HG03521 (cell line): Measurements from ENCODE around the gene TMIE.
"Not testable (repeated sequence)": the region's sequence is repeated elsewhere in the genome, so short reads cannot be mapped to it uniquely, and the experiment has no call there.

Experiments used
- ATAC-seq: cut with Tn5 transposase; IDR thresholded peaks from one replicate; pipeline ENCODE4 v1.9.1; 2021; ENCODE audit warnings: mild to moderate bottlenecking, moderate library complexity; ENCODE audit not compliant: unreplicated experiment

Gene TMIE

DNA sequence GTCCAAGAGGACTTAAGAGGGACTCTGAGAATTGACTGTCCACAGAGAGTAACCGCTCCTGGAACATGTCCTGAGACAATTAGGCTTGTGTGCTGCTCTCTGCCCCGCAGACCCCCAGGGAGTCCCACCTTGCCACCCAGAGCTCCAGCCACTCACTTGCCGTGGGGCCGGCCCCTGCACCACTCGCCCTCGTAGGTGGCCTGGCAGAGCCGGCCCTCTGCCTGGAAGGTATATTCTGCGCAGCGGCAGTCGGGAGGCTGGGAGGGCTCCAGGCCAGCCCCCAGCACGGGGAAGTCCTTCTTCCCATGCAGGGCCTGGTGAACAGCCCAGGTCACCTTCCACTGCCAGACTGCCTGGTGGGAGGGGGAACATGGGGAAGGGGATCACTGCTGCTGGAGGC is 18.2 kb upstream of the TMIE start:
- no peak for ATAC-seq

DNA sequence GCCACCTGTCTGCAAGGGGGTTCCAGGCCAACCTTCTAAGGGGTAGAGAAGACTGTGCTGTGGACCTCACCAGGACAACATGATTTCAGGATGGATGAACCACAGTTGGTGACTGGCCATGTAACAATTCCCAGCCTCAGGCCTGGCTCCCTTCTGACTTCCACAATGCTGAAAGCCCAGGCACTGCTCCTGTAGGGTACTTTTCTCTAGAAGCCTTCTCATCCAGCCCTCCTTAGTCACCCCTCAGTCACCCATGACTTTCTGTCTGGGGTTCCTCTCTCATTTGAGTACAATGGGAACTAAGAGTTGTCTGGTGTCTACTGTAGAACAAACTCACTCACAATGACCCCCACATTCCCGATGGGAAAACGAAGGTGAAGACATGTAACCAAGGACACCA is 16.3 kb upstream of the TMIE start:
- no peak for ATAC-seq

DNA sequence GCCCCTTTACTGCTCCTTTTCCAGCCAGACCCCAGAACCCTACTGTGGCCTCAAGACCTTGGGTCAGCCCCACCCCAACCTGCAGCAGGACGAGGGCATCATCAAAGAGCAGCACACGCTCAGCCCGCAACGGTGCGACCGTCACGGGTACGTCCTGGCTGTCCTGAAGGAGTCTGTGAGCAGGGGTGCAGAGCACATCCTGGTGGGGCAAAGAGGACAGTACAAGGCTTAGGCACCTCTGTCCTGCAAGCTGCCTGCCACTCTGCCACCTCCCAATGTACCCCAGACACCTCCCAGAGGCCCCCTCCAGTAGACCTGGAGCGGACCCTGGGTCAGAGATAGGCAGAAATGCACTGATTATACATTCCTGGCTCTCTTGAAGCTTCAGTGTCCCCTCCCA is 15.7 kb upstream of the TMIE start:
- no peak for ATAC-seq

DNA sequence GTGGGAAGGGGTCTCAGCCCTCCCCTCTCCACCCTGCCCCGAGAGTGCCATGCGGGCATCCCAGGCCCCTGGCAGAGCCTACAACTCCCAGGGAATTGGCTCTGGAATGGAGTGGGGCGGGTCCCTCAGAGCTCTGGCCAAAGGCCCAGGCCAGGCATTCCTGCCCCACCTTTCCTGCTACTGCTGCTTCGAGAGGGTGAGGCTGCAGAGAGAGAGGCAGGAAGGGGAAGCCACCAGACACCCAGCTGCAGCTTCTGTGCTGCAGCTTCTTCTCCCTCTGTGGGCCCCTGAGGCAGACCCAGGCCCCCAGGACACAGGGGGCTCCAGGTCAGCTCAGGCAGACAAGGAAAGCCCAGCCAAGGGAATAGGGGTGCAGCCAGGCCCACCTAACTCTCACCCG is 10.4 kb upstream of the TMIE start:
- ATAC-seq = no peak

DNA sequence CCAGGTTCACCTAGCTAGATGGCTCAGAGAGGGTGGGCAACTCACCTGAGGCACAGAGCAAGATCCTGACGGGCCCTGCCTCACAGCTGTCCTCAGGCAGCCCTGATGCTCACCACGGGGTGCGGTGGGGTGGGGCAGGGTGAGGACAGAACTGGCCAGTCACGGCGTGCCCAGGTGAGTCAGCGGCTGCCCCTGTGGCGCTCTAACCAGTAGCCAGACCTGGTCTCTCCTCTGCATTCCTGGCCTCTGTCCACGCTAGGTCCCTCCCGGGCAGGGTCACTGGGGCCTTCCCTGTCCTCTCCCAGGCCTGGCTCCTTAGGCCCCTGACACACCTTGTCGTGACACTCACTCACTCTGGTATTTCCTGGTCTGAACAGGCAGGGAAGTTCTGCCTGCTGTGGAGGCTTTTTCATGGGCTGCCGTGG is 8.6 kb upstream of the TMIE start:
- no peak for ATAC-seq

DNA sequence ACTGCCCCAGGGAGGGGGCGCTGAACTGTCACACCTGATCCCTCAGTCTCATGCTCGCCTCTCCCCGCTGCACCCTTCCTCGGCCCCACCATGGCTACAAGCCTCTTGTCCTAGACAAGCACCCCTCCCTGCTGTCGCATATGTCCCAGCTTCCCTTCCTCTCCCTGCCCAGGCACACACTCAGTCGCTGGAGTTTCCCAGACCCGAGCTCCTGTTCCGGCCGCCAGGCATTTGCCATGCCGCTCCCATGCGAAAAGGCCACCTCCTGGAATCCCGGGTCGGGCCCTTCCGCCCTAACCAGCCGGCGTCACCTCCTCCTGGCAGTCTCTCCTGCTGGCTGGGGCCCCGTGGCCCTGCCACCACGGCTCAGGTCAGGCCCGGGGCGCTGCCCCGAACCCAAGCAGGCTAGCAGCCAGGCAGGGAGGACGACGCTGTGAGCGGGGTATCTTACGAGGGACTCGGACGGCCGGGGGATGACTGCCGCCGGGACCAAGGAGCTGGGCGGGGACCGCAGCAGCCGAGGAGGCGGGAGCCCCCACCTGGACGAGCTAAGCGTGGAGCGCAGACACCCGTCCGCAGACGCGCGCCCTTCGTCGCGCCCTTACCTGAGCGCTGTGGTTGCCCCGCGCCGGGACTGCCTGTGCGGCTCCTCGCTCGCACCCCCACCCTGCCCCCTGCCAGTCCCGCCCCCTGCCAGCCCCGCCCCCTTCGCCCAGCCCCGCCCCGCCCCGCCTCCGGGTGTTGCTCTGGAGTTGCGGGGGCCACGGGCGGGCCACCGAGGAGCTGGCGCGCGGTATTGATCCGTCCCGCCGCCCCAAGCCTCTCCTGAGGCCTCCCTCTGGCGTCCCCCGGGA is 7.9 kb upstream of the TMIE start, which contains the start of gene ALS2CL:
Gene ALS2CL, minus strand, starts transcription at position 642 of the 854 bp plus-strand sequence. CDS start 4,239 bp downstream, outside the sequence.
- no peak for ATAC-seq

DNA sequence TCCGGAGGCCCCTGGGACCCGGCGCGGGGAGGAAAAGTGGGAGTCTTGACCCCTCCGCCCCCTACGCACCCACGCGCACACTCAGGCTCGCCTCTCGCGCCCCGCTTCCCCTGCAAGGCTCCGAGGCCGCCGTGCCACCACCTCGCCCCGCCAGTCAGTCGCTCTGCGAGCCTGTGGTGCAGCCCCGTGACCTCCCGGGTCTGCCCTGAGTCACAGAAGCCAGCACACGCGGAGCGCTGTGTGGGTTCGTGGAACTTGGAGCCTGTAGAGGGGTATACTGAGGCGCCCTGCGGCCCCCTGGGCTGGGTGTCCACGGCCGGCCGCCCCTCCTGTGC is 7.3 kb upstream of the TMIE start:
- no peak for ATAC-seq

DNA sequence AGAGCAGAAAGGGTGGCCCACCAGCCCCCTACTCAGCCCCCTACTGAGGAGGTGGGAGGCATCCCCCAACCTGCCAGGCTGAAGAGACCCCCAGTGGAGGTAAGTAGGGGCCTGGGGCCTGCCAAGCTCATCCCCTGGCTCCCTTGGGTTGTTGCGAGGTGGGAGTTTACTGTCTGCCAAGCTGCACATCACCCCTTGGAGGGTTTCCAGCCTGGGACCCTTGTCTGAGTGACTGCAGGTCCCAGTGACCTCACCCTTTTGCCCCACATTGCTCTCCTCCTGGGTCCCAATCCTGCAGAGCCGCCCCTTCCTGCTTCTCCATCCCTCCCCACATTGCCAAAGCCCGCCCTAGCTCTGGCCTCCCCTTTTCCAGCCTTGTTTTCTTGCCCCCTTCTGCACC is 6.7 kb upstream of the TMIE start:
- ATAC-seq = no peak

DNA sequence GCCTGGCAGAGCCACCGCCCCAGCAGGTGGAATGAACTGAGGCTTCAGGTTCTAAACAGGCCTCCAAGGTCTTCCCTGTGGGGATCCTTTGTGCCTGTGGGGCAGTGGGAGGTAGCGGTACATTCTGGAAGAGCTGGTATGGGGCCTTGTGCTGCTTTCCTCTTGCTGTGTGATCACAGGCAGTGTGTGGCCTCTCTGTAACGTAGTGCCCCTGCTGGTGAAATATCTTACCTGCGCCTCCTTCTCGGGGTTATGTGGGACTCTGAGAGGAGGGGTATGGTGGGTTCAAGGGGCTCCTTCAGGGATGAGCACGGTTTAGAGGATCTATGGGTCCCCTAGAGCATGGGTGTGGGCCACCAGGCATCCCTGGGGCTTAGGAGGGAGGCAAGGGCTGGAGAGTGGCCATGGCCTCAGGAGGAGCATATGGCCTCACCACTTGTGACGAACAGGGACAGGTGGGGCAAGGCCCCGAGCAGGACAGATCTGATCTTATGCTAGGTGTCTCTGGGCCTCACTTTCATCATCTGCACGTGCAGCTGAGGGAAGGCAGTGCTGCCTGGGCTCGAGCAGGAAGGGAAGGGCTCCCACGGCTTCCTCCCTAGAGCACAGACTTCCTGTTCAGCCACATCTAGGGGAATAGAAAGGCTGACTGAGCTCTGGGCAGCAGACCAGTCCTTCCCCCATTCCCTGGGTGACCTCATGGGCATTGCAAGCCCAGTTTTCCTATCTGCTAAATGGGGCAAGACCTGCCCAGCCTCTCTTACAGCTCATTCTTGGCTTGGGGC is 5.8 kb upstream of the TMIE start:
- ATAC-seq = no peak

DNA sequence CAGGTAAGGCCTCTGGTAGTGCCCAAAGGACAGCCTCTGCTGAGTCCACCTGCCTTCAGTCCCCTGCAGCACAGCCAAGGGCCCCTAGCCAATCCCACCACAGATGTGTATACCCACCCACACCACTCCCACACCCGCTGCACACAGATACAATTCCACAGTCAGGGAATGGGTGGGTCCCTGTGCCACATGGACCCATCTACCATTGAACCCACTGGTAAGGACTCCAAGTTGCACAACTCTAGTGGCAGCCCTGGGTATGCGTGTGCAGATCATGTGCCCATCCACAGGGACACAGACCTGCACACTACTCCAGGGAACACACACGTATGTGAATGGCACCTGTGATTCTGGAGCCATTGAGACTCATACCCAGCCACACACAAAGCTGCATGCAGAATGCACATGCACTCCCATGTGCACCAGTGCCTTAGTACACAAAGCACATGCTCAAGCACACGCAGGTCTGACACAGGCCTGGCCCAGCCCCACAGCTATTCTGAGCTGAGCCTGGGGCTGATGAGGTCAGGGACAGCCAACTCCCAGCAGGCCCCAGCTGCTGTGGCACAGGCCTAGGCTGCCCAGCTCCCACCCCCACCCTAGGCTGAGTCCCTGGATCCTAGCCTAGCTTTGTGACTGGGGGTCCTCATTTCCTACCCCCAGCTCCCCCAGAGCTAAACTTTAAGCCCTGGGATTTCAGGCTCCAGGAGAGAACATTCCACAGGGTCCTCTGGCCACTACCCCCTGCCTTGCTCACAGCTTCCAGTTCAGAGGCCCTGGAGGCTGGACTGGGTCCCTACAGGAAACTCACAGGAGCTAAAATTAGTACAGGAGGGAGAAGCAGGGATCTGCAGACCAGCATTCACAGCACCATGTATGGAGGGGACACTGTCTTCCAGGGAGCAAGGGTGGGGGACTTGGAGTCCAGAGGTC is 5.0 kb upstream of the TMIE start:
- no peak for ATAC-seq

DNA sequence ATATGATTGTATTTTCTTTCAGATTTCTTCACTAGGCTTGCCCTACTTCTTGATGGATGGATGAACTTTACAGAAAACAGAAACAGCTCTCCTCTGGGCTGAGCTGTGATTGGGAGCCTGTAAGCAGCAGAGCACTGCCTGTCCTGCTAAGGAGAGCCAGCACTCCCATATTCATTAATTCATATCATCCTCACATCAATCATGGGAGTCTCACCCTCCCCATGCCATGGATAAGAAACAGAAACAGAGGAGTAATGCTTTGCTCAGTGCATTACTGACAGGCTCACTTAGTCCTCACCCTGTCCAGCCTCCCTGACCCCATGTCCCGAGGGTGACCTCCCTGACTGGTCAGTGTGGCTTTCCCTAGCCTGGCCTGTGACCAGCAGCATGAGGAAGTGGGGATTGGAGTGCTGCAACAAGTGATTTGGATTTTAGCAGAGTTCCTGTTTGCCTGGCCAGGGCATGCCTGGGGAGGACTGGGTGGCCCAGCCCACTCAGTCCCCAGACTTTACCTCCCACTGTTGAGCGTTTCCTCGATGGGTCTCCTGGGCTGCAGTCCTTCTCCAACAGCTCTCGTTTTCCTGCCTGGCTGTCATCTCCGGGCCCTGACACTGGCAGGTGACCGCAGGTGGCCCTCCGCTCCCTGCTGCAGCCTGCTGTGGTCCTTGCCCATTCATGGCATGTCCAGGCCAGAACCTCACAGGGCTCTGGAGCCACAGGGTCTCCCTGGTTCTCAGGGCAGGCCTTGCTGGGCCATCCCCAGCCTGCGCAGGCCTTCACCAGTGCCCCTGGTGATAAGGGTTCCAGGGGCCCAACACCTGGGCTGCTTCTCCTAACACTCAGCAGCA is 1.3 kb upstream of the TMIE start:
- no peak for ATAC-seq

DNA sequence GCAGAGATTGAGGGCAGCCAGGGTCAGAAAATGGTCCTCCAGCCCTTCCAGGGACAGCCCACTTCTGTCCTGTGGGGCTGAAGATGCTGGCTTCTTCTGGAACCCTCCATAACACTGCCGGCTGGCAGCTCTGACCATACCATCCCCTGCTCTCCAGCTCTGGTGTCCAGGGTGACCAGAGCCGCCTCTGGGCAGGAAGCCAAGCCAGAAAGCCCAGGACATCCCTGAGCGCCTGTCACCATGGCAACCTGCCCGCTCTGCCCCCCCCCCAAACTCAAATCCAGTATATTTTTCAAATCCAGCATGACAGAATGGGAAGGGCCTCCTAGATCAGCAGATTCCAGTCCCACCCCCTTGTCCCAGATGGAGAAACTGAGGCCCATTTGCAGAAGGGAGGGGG is 420 bp upstream of the TMIE start:
- ATAC-seq = no peak

DNA sequence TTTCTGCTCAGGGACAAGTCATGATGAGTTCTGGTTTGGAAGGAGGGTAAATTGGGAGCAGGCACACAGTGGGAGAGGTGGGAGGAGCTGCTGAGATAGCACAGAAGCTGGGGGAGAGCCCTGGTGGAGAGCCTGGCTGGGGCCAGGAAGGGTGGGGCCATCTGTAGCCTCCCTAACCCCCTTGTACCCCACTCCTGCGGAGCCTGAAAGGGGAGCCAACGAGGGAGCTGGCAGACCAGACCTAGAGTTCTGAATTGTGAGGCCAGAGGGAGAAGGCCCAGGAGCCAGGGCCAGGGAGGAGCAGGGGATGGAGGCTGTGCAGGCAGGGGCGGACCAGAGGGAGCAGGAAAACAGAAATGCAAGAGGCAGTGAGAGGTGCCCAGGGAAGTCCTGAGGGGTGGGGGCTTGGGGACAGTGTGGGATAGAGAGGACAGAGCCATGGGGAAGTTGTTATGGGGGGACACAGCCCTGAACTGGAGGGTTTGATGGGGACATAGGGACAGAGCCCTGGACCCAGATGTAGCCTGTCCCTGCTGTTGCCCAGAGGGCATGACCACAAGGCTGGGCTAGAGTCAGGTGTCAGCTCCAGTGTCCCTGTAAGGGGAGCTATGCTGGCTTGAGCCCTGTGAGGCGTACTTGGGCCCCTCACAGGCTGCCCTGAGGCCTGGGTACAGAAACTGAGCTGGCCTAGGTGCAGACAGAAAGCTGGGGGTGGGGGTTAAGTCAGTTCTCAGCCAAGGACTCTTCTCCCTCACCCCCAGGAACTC is 1.2 kb downstream of the TMIE start:
- ATAC-seq = no peak

DNA sequence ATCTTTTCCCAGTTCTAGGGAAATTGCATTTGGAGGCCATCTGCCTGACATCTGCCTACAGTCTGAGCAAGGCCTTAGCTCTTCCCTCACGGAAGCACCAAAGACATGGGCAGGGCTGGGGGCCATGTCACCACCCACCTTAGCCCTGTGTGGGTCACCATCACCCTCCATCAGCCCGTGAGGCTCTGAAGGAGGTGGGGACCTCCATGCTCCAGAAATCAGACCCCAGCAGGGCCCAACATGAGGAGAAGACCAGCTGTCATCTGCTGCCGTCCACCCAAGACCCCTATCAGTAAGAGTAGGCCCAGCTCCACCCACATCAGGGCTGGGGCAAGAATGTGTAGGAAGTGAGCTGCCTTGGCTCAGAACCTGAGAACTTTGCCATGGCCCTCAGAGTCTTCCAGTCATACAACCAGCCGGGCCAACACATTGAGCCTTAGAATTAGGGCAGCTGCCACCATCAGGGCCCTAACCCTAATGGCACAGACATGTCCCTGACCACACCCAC is 1.9 kb downstream of the TMIE start:
- no peak for ATAC-seq

DNA sequence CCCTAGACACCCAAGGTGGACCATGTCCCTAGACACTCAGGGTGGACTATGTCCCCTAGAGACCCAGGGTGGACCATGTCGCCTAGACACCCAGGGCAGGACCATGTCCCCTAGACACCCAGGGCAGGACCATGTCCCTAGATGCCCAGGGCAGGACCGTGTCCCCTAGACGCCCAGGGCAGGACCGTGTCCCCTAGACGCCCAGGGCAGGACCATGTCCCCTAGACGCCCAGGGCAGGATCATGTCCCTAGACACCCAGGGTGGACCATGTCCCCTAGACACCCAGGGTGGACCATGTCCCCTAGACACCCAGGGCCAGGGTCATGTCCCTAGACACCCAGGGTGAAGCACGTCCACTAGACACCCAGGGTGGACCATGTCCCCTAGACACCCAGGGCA is 3.2 kb downstream of the TMIE start:
- ATAC-seq = not testable (repeated sequence)

DNA sequence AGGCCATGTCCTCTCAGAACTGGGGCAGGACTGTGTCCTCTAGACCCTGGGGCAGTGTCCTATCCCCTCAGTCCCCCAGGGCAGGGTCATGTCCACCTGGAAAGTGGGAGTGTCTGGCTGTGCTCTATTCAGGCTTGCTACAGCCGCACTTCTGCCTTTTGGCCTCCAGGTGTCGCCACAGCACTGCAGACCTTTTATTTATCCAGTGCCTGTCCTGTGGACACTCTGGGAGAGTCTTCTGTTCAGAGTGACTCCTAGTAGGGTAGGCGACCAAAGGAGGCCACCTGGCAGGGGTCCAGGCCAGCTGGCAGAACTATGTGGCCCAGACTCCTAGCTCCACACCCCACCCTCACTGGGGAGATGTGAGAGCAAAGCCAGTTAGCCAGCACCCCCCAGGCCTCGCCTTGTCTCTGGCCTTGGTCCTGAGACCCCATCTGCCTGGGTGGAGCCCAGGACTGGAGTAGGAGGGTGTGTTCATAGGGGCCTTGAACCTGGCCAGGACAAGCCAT is 3.9 kb downstream of the TMIE start:
- ATAC-seq = no peak

DNA sequence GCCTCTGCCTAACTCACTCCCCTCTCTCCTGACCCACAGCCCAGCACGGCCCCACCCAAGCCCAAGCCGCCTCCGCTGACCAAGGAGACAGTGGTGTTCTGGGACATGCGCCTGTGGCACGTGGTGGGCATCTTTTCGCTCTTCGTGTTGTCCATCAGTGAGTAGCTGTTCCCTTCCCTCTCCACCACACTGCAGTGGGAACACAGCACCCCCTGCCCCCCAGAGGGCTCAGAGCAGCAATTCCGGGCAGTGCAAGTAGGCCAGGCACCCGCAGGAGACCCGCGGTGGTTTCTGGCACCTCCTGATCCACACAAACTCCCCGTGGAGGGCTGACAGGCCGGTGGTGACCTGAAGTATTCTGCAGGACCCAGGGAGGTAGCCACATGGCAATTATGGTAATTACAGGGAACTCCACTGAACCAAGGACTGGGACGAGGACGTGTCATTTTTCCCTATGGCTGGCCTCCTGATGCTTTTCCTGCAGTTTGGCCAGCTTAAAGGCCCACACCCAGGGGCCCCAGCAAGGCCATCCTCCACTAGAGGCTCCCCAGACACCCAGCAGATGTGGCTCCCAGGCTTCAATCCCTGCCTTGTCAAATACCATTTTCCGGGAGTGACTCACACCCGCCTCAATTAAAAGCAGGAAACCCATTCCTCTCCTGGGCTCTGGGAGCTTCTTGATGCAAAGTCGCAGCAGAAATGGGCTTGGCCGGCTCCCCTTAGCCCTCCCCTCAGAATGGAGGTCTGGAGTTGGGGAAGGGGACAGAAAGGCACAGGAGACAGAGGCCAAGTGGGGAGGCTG is 4.8 kb downstream of the TMIE start:
- no peak for ATAC-seq
